ENCODE results near the gene AK4. TPM values are rescaled to one million over a fixed set of nuclear protein-coding genes. Genes with fewer than 3 reads are reported as not detected.

Gene AK4
- total RNA-seq, 1 donor from 2014 or later: 133 TPM

DNA sequence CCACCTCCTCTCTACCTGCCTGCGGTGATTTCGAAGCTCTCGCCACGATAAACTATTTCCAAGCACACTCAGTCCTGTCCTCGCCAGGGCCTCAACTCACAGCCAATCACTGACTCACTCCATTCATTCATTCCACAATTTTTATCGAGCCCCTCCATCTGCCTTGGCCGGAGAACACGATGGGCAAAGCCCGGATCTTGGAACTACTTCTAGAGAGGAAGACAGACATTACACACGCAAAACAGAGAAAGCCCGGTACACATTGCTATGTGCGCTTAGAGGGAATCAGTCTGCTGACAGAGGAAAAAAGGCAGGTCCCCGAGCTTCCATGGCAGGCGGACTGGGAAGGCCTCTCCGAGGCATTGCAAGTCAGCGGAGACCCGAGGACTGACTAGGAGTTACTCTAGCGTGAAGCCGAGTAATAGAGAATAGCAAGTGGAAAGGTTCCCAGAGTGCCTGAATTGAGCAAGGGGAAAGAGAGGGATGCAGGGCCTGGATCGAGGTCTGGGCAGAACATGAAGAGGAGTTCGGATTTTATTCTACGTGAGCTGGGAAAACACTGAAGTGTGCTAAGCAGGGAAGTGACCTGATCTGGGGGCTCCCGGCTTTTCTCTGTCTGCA is 107.1 kb downstream of the AK4 start:
- H3K27me3 Mint-ChIP-seq (ENCODE audit: low read depth, unreplicated experiment): peaks cover 2% of the 10 kb centered on the region
- FAIRE-seq: no peak
- H3K4me1 Mint-ChIP-seq (ENCODE audit: low read depth, unreplicated experiment): peaks cover 6% of the 10 kb centered on the region
- peak overlapping the region; percentile 75 for H3K9ac ChIP-seq (ENCODE audit: low read length)
- no peaks in the 10 kb centered on the region for H4K20me1 ChIP-seq (ENCODE audit: insufficient read depth, low read length)
- no peaks in the 10 kb centered on the region for H3K27me3 ChIP-seq (ENCODE audit: insufficient read depth, low read length)
- no peaks in the 10 kb centered on the region for H3K36me3 ChIP-seq (ENCODE audit: insufficient read depth, low read length)
- peaks cover 15% of the 10 kb centered on the region for H3K4me1 ChIP-seq (ENCODE audit: insufficient read depth, low read length)
- no peak overlapping the region for H3K27ac ChIP-seq (ENCODE audit: low read depth, low read length)
- peak overlapping the region; percentile 58 for H3K4me3 ChIP-seq (ENCODE audit: insufficient read depth, low read depth, low read length)
- TF ChIP-seq, protein P1, sequence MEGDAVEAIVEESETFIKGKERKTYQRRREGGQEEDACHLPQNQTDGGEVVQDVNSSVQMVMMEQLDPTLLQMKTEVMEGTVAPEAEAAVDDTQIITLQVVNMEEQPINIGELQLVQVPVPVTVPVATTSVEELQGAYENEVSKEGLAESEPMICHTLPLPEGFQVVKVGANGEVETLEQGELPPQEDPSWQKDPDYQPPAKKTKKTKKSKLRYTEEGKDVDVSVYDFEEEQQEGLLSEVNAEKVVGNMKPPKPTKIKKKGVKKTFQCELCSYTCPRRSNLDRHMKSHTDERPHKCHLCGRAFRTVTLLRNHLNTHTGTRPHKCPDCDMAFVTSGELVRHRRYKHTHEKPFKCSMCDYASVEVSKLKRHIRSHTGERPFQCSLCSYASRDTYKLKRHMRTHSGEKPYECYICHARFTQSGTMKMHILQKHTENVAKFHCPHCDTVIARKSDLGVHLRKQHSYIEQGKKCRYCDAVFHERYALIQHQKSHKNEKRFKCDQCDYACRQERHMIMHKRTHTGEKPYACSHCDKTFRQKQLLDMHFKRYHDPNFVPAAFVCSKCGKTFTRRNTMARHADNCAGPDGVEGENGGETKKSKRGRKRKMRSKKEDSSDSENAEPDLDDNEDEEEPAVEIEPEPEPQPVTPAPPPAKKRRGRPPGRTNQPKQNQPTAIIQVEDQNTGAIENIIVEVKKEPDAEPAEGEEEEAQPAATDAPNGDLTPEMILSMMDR (IDR thresholded peaks at IDR 0.05; ENCODE audit: insufficient read depth, low read depth, low read length): no peak
- TF ChIP-seq EZH2 (IDR thresholded peaks at IDR 0.05; ENCODE audit: insufficient read depth, low read length): no peak
- H3K9me3 Mint-ChIP-seq (ENCODE audit: unreplicated experiment): no peaks in the 10 kb centered on the region
- no peak for DNase-seq (ENCODE audit: low read depth)
- H3K4me2 ChIP-seq (ENCODE audit: low read length): peak overlapping the region; percentile 92
- H3K9me3 ChIP-seq (ENCODE audit: insufficient read depth, low read depth, low read length): no peaks in the 10 kb centered on the region
- H3K36me3 Mint-ChIP-seq (ENCODE audit: low read depth, unreplicated experiment): no peaks in the 10 kb centered on the region
- peak overlapping the region; percentile 93 for H3K4me3 Mint-ChIP-seq (ENCODE audit: unreplicated experiment)
- H2AFZ ChIP-seq (ENCODE audit: low read depth, low read length): peak overlapping the region; percentile 94
- H3K27ac Mint-ChIP-seq (ENCODE audit: unreplicated experiment): peak overlapping the region; percentile 90
- H3K79me2 ChIP-seq (ENCODE audit: insufficient read depth, low read length): no peaks in the 10 kb centered on the region

DNA sequence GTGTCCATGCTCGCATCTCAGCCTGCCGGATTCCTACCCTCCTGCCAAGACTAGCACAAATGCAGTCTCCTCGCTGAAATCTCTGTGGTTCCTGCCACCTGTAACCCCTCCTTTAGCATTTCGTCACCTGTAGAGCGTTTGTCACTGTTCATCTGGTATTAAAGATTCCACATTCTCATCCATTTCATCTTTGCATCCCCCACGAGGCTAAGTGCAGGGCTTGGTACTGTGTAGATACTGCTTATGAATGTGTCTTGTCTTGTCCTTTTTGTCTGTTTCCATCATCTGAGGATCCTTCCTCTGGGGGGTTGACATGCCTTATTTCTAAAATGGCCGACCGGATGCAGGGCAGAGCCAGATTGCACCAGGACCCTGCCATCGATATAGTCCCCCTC is 107.7 kb downstream of the AK4 start:
- Histone ChIP-seq H3K4me1 (ENCODE audit: insufficient read depth, low read length) (peaks cover 15% of the 10 kb centered on the region), H2AFZ (ENCODE audit: low read depth, low read length) (no peak overlapping the region), H3K9ac (ENCODE audit: low read length) (no peak overlapping the region)

More for the DNA sequence above, 107.7 kb downstream of the AK4 start:
- peak overlapping the region; percentile 92 for H3K4me2 ChIP-seq (ENCODE audit: low read length)
- no peaks in the 10 kb centered on the region for H3K36me3 Mint-ChIP-seq (ENCODE audit: low read depth, unreplicated experiment)
- H3K4me3 ChIP-seq (ENCODE audit: insufficient read depth, low read depth, low read length): no peak overlapping the region
- peak overlapping the region; percentile 93 for H3K4me3 Mint-ChIP-seq (ENCODE audit: unreplicated experiment)
- H3K27ac Mint-ChIP-seq (ENCODE audit: unreplicated experiment): no peak overlapping the region
- no peak overlapping the region for H3K27ac ChIP-seq (ENCODE audit: low read depth, low read length)
- no peaks in the 10 kb centered on the region for H3K27me3 ChIP-seq (ENCODE audit: insufficient read depth, low read length)
- H3K36me3 ChIP-seq (ENCODE audit: insufficient read depth, low read length): no peaks in the 10 kb centered on the region
- H3K27me3 Mint-ChIP-seq (ENCODE audit: low read depth, unreplicated experiment): peaks cover 2% of the 10 kb centered on the region
- H3K79me2 ChIP-seq (ENCODE audit: insufficient read depth, low read length): no peaks in the 10 kb centered on the region
- H3K4me1 Mint-ChIP-seq (ENCODE audit: low read depth, unreplicated experiment): peaks cover 11% of the 10 kb centered on the region
- DNase-seq (ENCODE audit: low read depth) (no peak), FAIRE-seq (no peak)
- H3K9me3 ChIP-seq (ENCODE audit: insufficient read depth, low read depth, low read length): no peaks in the 10 kb centered on the region
- H3K9me3 Mint-ChIP-seq (ENCODE audit: unreplicated experiment): no peaks in the 10 kb centered on the region
- no peaks in the 10 kb centered on the region for H4K20me1 ChIP-seq (ENCODE audit: insufficient read depth, low read length)
- TF ChIP-seq, protein P1 (IDR thresholded peaks at IDR 0.05; ENCODE audit: insufficient read depth, low read depth, low read length): no peak
- no peak for TF ChIP-seq EZH2 (IDR thresholded peaks at IDR 0.05; ENCODE audit: insufficient read depth, low read length)
